Measurements from ENCODE around the gene FNTB. TPM values are rescaled to one million over a fixed set of nuclear protein-coding genes. Genes with fewer than 3 reads are reported as not detected.

Gene FNTB
- total RNA-seq, 1 experiment from 2014 or later: 35.3 TPM

DNA sequence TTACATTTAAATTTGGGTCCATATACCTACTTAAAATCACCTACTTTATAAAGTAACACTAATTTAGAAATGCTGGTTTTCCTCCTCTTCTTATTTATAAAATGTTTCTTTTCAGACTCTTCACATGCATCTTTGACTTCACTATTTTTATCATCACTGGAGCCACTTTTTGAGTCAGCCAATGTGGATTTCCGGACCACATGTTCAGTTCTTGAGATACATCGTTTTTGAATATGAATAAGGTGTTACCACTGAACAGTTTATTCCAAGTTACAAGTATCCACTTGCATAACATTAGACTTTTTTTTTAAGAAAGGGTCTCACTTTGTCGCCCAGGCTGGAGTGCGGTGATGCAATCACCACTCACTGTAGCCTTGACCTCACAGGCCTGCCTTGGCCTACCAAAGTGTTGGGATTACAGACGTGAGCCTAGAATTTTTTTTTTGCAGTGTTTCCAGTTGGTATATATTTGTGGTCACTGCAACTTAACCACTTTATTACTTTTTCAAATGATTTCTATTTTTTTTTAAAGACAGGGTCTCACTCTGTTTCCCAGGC, 5.7 kb downstream of the FNTB start:
- CTCF ChIA-PET: interaction anchor here (0.9 kb wide), 1 partner anchor 27 kb away, joined by 3 read pairs; no protein-coding TSS in a partner anchor
- no peak for DNase-seq
- intact Hi-C loops (cut with micrococcal nuclease; ENCODE audit: unreplicated experiment): no loop called here

DNA sequence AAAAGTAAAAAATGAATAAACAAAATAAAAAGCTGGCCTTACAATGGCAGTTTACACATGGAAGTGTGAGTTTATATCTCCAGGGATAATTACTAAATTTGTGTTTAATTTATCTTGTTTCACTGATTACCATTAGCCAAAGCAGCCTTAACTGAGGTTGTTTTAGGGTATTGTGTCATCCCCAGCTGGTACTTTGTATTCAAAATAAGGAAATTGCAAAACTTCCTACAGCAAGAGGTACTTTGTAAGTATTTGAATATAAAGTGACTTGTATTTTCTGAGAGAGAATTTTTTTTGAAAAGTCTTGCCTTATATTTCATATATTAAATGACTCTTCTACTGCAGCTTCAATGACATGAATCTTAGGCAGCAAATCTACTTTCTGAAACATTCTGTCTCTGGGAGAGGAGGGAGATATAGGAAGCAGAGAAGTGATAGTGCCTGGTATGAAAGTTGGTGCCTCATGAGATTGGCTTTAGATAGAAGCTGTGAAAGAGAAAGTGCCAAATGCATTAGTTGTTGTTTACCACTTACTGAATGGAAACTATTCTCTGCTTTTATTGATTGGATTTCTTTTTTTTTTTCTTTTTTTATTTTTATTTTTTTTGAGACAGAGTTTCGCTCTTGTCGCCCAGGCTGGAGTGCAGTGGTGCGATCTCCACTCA, 6.7 kb downstream of the FNTB start:
- Histone ChIP-seq H3K4me2 (no peak overlapping the region), H3K27ac (no peak overlapping the region), H3K27me3 (ENCODE audit: insufficient read depth, low read depth) (no peaks in the 10 kb centered on the region), H4K20me1 (ENCODE audit: insufficient read depth) (no peaks in the 10 kb centered on the region), H3K4me3 (no peak overlapping the region), H3K36me3 (ENCODE audit: low read depth) (0 out of 2 replicates have a peak, but pooled peaks cover 6% of the 10 kb centered on the region), H3K4me1 (replicated peaks; ENCODE audit: insufficient read depth) (peaks cover 32% of the 10 kb centered on the region), H3K9me2 (ENCODE audit: insufficient read depth) (no peaks in the 10 kb centered on the region), H2AFZ (no peak overlapping the region), H3F3A (ENCODE audit: insufficient read depth, low read depth) (peaks cover 25% of the 10 kb centered on the region), H3K79me2 (ENCODE audit: low read depth) (peaks cover 76% of the 10 kb centered on the region), H3K9me3 (ENCODE audit: insufficient read depth, low read depth) (no peaks in the 10 kb centered on the region)
- no TSS peak for BruUV-seq (replicated peaks)
- TF ChIP-seq, protein P1, sequence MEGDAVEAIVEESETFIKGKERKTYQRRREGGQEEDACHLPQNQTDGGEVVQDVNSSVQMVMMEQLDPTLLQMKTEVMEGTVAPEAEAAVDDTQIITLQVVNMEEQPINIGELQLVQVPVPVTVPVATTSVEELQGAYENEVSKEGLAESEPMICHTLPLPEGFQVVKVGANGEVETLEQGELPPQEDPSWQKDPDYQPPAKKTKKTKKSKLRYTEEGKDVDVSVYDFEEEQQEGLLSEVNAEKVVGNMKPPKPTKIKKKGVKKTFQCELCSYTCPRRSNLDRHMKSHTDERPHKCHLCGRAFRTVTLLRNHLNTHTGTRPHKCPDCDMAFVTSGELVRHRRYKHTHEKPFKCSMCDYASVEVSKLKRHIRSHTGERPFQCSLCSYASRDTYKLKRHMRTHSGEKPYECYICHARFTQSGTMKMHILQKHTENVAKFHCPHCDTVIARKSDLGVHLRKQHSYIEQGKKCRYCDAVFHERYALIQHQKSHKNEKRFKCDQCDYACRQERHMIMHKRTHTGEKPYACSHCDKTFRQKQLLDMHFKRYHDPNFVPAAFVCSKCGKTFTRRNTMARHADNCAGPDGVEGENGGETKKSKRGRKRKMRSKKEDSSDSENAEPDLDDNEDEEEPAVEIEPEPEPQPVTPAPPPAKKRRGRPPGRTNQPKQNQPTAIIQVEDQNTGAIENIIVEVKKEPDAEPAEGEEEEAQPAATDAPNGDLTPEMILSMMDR (conservative IDR thresholded peaks at IDR 0.05): no peak
- TF ChIP-seq EZH2 (IDR thresholded peaks at IDR 0.05; ENCODE audit: low read depth): no peak
- DNase-seq: no peak
- CTCF ChIA-PET: interaction anchor here (1.0 kb wide), 1 partner anchor 83 kb away, joined by 3 read pairs; no protein-coding TSS in a partner anchor
- intact Hi-C loops (cut with micrococcal nuclease; ENCODE audit: unreplicated experiment): no loop called here
- POLR2A ChIA-PET (ENCODE audit: unreplicated experiment): no interaction called here

More for the DNA sequence above, 5.7 kb downstream of the FNTB start:
- Histone ChIP-seq H3K9me2 (ENCODE audit: insufficient read depth) (no peaks in the 10 kb centered on the region), H2AFZ (no peak overlapping the region), H3K27ac (no peak overlapping the region), H3K79me2 (ENCODE audit: low read depth) (peaks cover 86% of the 10 kb centered on the region), H3K36me3 (ENCODE audit: low read depth) (0 out of 2 replicates have a peak, but pooled peaks cover 6% of the 10 kb centered on the region), H3K4me3 (no peak overlapping the region), H3K27me3 (ENCODE audit: insufficient read depth, low read depth) (no peaks in the 10 kb centered on the region), H4K20me1 (ENCODE audit: insufficient read depth) (no peaks in the 10 kb centered on the region), H3K4me1 (replicated peaks; ENCODE audit: insufficient read depth) (peaks cover 30% of the 10 kb centered on the region), H3F3A (ENCODE audit: insufficient read depth, low read depth) (peaks cover 15% of the 10 kb centered on the region; the same call in 1 of the 2 replicates), H3K4me2 (no peak overlapping the region), H3K9me3 (ENCODE audit: insufficient read depth, low read depth) (no peaks in the 10 kb centered on the region)
- no peak for TF ChIP-seq EZH2 (IDR thresholded peaks at IDR 0.05; ENCODE audit: low read depth)
- TF ChIP-seq, protein P1 (conservative IDR thresholded peaks at IDR 0.05): no peak
- POLR2A ChIA-PET (ENCODE audit: unreplicated experiment): no interaction called here
- no TSS peak for BruUV-seq (replicated peaks)

DNA sequence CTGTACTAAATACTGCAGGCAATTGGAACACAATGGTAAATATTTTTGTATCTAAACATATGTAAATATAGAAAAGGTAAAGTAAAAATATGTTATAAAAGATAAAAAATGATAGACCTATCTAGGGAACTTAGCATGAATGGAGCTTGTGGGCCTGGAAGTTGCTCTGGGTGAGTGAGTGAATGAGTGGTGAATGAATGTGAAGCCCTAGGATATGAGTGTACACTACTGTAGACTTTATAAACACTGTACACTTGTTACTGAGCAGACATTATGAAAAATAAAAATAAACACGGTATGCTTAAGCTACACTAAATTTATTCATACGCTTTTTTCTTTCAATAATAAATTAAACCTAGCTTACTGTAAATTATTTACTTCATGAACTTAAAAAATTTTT, 7.8 kb downstream of the FNTB start:
- Histone ChIP-seq H3K4me3 (no peak overlapping the region), H3K27ac (no peak overlapping the region), H3K4me1 (replicated peaks; ENCODE audit: insufficient read depth) (peaks cover 38% of the 10 kb centered on the region), H3K36me3 (ENCODE audit: low read depth) (0 out of 2 replicates have a peak, but pooled peaks cover 6% of the 10 kb centered on the region), H3K79me2 (ENCODE audit: low read depth) (peaks cover 72% of the 10 kb centered on the region), H4K20me1 (ENCODE audit: insufficient read depth) (no peaks in the 10 kb centered on the region), H3F3A (ENCODE audit: insufficient read depth, low read depth) (peaks cover 34% of the 10 kb centered on the region), H3K9me2 (ENCODE audit: insufficient read depth) (no peaks in the 10 kb centered on the region), H2AFZ (no peak overlapping the region), H3K4me2 (no peak overlapping the region), H3K9me3 (ENCODE audit: insufficient read depth, low read depth) (no peaks in the 10 kb centered on the region), H3K27me3 (ENCODE audit: insufficient read depth, low read depth) (no peaks in the 10 kb centered on the region)
- BruUV-seq (replicated peaks): no TSS peak
- intact Hi-C loops (cut with micrococcal nuclease; ENCODE audit: unreplicated experiment): no loop called here
- TF ChIP-seq EZH2 (IDR thresholded peaks at IDR 0.05; ENCODE audit: low read depth): no peak
- TF ChIP-seq, protein P1 (conservative IDR thresholded peaks at IDR 0.05): no peak
- no peak for DNase-seq
- ChIA-PET CTCF (interaction anchor here (0.6 to 1.2 kb wide), 3 partner anchors 25 to 307 kb away, joined by 3 to 25 read pairs (median 6); no protein-coding TSS in a partner anchor), POLR2A (ENCODE audit: unreplicated experiment) (no interaction called here)

Data from PC-9 (cell line).